HCT116 (cell line): ENCODE data around the gene C1orf56.

Experiments
- CBX3 ChIP-seq: IDR thresholded peaks from 2 replicates; pipeline ENCODE4 v1.6.1; 2012; ENCODE audit warnings: low read depth
- CTCF ChIP-seq, 3 experiments: fragments of 200-600 bp in 1 of 3; sonication (generic) in 1 of 3; IDR thresholded peaks in 2 of 3; conservative IDR thresholded peaks in 1 of 3; 2 replicates each; pipeline ENCODE4 v1.5.1; 2012 to 2017; ENCODE audit warnings: low read depth in 2 of 3, low read length in 2 of 3, antibody characterized with exemption in 1 of 3, borderline replicate concordance in 1 of 3, control low read depth in 1 of 3, mild to moderate bottlenecking in 1 of 3, mixed read lengths in 1 of 3, mixed run types in 1 of 3, moderate library complexity in 1 of 3; ENCODE audit not compliant: insufficient read depth in 1 of 3
- ELF1 ChIP-seq: IDR thresholded peaks from 2 replicates; pipeline ENCODE4 v1.6.1; 2012; ENCODE audit warnings: low read depth, borderline replicate concordance
- EZH2 ChIP-seq: fragments of 200-600 bp; sonication (generic); IDR thresholded peaks from 2 replicates; pipeline ENCODE4 v1.6.1; 2017; ENCODE audit warnings: antibody characterized with exemption, mixed run types
- JUND ChIP-seq: IDR thresholded peaks from 2 replicates; pipeline ENCODE4 v1.6.1; 2012
- POLR2A ChIP-seq: IDR thresholded peaks from 2 replicates; pipeline ENCODE4 v1.7.0; 2011; ENCODE audit warnings: borderline replicate concordance; ENCODE audit not compliant: insufficient read depth, insufficient read length; ENCODE audit errors: extremely low read depth
- SIN3A ChIP-seq: IDR thresholded peaks from 2 replicates; pipeline ENCODE4 v1.6.1; 2012; ENCODE audit warnings: low read depth
- YY1 ChIP-seq: IDR thresholded peaks from 2 replicates; pipeline ENCODE4 v1.6.1; 2011; ENCODE audit warnings: low read length, low read depth, moderate library complexity, mild to moderate bottlenecking; ENCODE audit not compliant: insufficient replicate concordance; ENCODE audit errors: extremely low read depth
- TF ChIP-seq, protein P1 (sequence below): IDR thresholded peaks from 2 replicates; pipeline ENCODE4 v1.6.1; 2011; ENCODE audit warnings: mild to moderate bottlenecking, low read length, moderate library complexity; ENCODE audit not compliant: insufficient replicate concordance; ENCODE audit errors: extremely low read depth

DNA sequence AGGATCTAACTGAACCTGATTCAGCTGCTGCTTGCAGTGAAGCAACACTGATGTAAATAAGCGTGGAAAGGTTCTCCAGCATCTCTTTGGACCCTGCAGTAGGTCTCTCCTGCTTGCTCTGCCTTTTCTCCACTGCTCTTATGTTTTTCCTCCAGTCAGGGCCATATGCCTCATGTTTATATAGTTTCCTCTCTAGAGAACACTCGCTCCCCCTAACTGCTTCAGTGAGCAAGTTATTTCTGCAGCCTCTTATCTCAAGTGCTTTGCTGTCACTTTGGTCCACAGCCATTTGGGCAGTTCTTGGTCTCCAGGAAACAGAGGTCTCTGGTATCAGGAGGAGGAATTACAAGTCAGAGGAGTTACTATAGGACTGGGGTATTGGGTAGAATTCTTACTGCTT lies 34.0 kb upstream of the C1orf56 start:
- TF ChIP-seq CTCF (IDR thresholded peaks at IDR 0.05 in 2 of 3, conservative IDR thresholded peaks at IDR 0.05 in 1 of 3; ENCODE audit: borderline replicate concordance in 1 of 3, insufficient read depth in 1 of 3, low read depth in 2 of 3, low read length in 2 of 3) (no peak), EZH2 (no peak), SIN3A (no peak), JUND (no peak), POLR2A (no peak), YY1 (no peak), CBX3 (no peak), ELF1 (no peak)
- TF ChIP-seq, protein P1, sequence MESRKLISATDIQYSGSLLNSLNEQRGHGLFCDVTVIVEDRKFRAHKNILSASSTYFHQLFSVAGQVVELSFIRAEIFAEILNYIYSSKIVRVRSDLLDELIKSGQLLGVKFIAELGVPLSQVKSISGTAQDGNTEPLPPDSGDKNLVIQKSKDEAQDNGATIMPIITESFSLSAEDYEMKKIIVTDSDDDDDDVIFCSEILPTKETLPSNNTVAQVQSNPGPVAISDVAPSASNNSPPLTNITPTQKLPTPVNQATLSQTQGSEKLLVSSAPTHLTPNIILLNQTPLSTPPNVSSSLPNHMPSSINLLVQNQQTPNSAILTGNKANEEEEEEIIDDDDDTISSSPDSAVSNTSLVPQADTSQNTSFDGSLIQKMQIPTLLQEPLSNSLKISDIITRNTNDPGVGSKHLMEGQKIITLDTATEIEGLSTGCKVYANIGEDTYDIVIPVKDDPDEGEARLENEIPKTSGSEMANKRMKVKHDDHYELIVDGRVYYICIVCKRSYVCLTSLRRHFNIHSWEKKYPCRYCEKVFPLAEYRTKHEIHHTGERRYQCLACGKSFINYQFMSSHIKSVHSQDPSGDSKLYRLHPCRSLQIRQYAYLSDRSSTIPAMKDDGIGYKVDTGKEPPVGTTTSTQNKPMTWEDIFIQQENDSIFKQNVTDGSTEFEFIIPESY: no peak
